HepG2 (cell line): ENCODE results near the gene NEAT1. TPM values are rescaled to one million over a fixed set of nuclear protein-coding genes. Genes with fewer than 3 reads are reported as not detected.

ENCODE experiments used
- ARID3A ChIP-seq: IDR thresholded peaks from 2 replicates; pipeline ENCODE4 v1.6.1; 2012; ENCODE audit warnings: low read depth, low read length, improper control_type of control experiment
- ARNT ChIP-seq: fragments of 450-650 bp; IDR thresholded peaks from 2 replicates; pipeline ENCODE4 v1.6.1; 2017
- BRD4 ChIP-seq: sonication (generic); formaldehyde crosslinking; IDR thresholded peaks from 2 replicates; pipeline ENCODE4 v1.4.0; 2020; ENCODE audit warnings: missing genetic modification reagents
- EHMT2 ChIP-seq: fragments of 200-600 bp; sonication (generic); IDR thresholded peaks from 2 replicates; pipeline ENCODE4 v1.7.0; 2017; ENCODE audit warnings: antibody characterized with exemption, low read depth, low read length, borderline replicate concordance
- GATAD2A ChIP-seq: IDR thresholded peaks from 2 replicates; pipeline ENCODE4 v1.6.1; 2016
- HNF4G ChIP-seq, 2 experiments: sonication (generic) in 1 of 2; formaldehyde crosslinking in 1 of 2; IDR thresholded peaks; 2 replicates each; pipeline versions ENCODE4 v1.4.0 to v1.6.1; 2011 to 2020; ENCODE audit warnings: borderline replicate concordance in 2 of 2, low read depth in 2 of 2, mild to moderate bottlenecking in 2 of 2, low read length in 1 of 2, missing genetic modification reagents in 1 of 2, moderate library complexity in 1 of 2
- KDM2A ChIP-seq: sonication (generic); formaldehyde crosslinking; IDR thresholded peaks from 2 replicates; pipeline ENCODE4 v1.4.0; 2020; ENCODE audit warnings: low read depth, missing genetic modification reagents, borderline replicate concordance
- KMT2B ChIP-seq: IDR thresholded peaks from 2 replicates; pipeline ENCODE4 v1.6.1; 2016; ENCODE audit warnings: missing genetic modification reagents, missing compliant biosample characterization
- MZF1 ChIP-seq: sonication (generic); formaldehyde crosslinking; IDR thresholded peaks from 2 replicates; pipeline ENCODE4 v1.8.1; 2023; ENCODE audit warnings: mild to moderate bottlenecking, missing genetic modification reagents, borderline replicate concordance
- NR1H2 ChIP-seq: sonication (generic); formaldehyde crosslinking; IDR thresholded peaks from 2 replicates; pipeline ENCODE4 v1.8.1; 2022; ENCODE audit warnings: low read depth, missing genetic modification reagents, borderline replicate concordance
- PHB2 ChIP-seq: fragments of 450-650 bp; IDR thresholded peaks from 2 replicates; pipeline ENCODE4 v1.6.1; 2018; ENCODE audit not compliant: partially characterized antibody
- RAD21 ChIP-seq: fragments of 450-650 bp; formaldehyde crosslinking; IDR thresholded peaks from 2 replicates; pipeline ENCODE4 v1.5.0; 2020; ENCODE audit warnings: mild to moderate bottlenecking
- RFX3 ChIP-seq: IDR thresholded peaks from 2 replicates; pipeline ENCODE4 v1.6.1; 2016; ENCODE audit warnings: missing biosample characterization, missing genetic modification reagents
- SALL1 ChIP-seq: sonication (generic); formaldehyde crosslinking; IDR thresholded peaks from 2 replicates; pipeline ENCODE4 v1.8.0; 2022; ENCODE audit warnings: mild to moderate bottlenecking, missing genetic modification reagents
- SAP130 ChIP-seq: IDR thresholded peaks from 2 replicates; pipeline ENCODE4 v1.6.1; 2016; ENCODE audit warnings: low read depth
- SIX1 ChIP-seq: sonication (generic); formaldehyde crosslinking; IDR thresholded peaks from 2 replicates; pipeline ENCODE4 v1.4.0; 2020; ENCODE audit warnings: missing genetic modification reagents, borderline replicate concordance
- SMARCE1 ChIP-seq: fragments of 450-650 bp; IDR thresholded peaks from 2 replicates; pipeline ENCODE4 v1.6.1; 2017; ENCODE audit warnings: borderline replicate concordance
- TFDP1 ChIP-seq: IDR thresholded peaks from 2 replicates; pipeline ENCODE4 v1.6.1; 2016; ENCODE audit warnings: missing compliant biosample characterization, missing genetic modification reagents, borderline replicate concordance
- TGIF2 ChIP-seq: IDR thresholded peaks from 2 replicates; pipeline ENCODE4 v1.6.1; 2016; ENCODE audit warnings: control low read depth, missing compliant biosample characterization
- TOPORS ChIP-seq: sonication (generic); formaldehyde crosslinking; IDR thresholded peaks from 2 replicates; pipeline ENCODE4 v1.8.0; 2023; ENCODE audit warnings: mild to moderate bottlenecking, missing genetic modification reagents
- ZBTB3 ChIP-seq: sonication (generic); formaldehyde crosslinking; IDR thresholded peaks from 2 replicates; pipeline ENCODE4 v1.4.0; 2020; ENCODE audit warnings: low read depth, mild to moderate bottlenecking, moderate library complexity, missing genetic modification reagents, borderline replicate concordance
- ZMYM2 ChIP-seq: sonication (generic); formaldehyde crosslinking; IDR thresholded peaks from 2 replicates; pipeline ENCODE4 v1.8.0; 2022; ENCODE audit warnings: mild to moderate bottlenecking, missing genetic modification reagents
- ZNF225 ChIP-seq: sonication (generic); formaldehyde crosslinking; IDR thresholded peaks from 2 replicates; pipeline ENCODE4 v1.4.0; 2020; ENCODE audit warnings: mild to moderate bottlenecking, missing genetic modification reagents
- ZNF547 ChIP-seq: sonication (generic); formaldehyde crosslinking; IDR thresholded peaks from 2 replicates; pipeline ENCODE4 v1.5.1; 2020; ENCODE audit warnings: mild to moderate bottlenecking, missing genetic modification reagents
- ZNF615 ChIP-seq: sonication (generic); formaldehyde crosslinking; IDR thresholded peaks from 2 replicates; pipeline ENCODE4 v1.5.0; 2020; ENCODE audit warnings: mild to moderate bottlenecking, missing genetic modification reagents, borderline replicate concordance
- ZNF781 ChIP-seq: sonication (generic); formaldehyde crosslinking; IDR thresholded peaks from 2 replicates; pipeline ENCODE4 v1.5.1; 2020; ENCODE audit warnings: borderline replicate concordance, mild to moderate bottlenecking, missing genetic modification reagents; ENCODE audit errors: not compliant biosample characterization
- polyA plus RNA-seq, 8 experiments: library from polyadenylated mRNA; depleted of rRNA in 3 of 8; stranded (reverse) in 7 of 8; unstranded in 1 of 8; fragments of >200 nt; fragmentation: Illumina TruSeq in 4 of 8; extraction: Trizol in 4 of 8; gene quantifications; 2 replicates each; pipeline versions ENCODE4 v1.2.1 to v1.2.3, GENCODE V29; 2011 to 2016; ENCODE audit warnings: low read depth in 4 of 8, missing spikeins in 1 of 8, mixed read lengths in 1 of 8; ENCODE audit not compliant: insufficient read depth in 1 of 8
- total RNA-seq, 5 experiments: library from RNA; depleted of rRNA; stranded (reverse); fragments of >200 nt; fragmentation: Illumina TruSeq; extraction: Trizol; gene quantifications; 2 replicates each; pipeline ENCODE4 v1.2.3, GENCODE V29; 2016; ENCODE audit warnings: low read depth in 1 of 5
- TF ChIP-seq, protein P1 (sequence below): sonication (generic); formaldehyde crosslinking; IDR thresholded peaks from 2 replicates; pipeline ENCODE4 v1.9.0; 2022; ENCODE audit warnings: missing genetic modification reagents, mild to moderate bottlenecking, borderline replicate concordance
- TF ChIP-seq, protein P2 (sequence below): sonication (generic); formaldehyde crosslinking; IDR thresholded peaks from 2 replicates; pipeline ENCODE4 v1.5.1; 2020; ENCODE audit warnings: missing genetic modification reagents, mild to moderate bottlenecking, borderline replicate concordance

Gene NEAT1
- total and polyA plus RNA-seq, 2 of the 13 experiments (the other 11 are each of a cell fraction or from before 2014, with no cell fraction given) = 20.5 to 41.2 TPM

DNA sequence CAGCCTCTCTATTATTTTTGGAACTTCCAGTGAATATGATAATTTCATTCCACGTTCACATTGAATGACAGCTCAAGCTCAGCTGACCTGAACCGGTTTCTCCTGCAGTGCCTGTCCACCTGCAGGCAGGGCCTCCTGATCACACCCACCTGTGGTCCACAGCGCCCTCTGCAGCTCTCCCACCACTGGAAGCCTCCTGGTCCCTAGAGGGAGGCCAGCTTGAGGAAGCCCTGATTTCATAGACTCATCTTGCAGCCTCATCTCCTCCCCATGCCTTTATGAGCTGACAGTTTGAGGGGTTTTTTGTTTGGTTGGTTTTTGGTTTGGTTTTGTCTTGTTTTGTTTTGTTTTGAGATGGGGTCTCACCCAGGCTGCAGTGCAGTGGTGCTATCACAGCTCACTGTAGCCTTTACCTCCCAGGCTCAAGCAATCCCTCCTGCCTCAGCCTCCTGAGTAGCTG is 46.3 kb downstream of the NEAT1 start (continued):
- no peak for TF ChIP-seq ZMYM2 (CRISPR knock-in tag)
- peak; percentile 54; the same call in 1 of the 2 replicates for TF ChIP-seq KDM2A (CRISPR knock-in tag)
- TF ChIP-seq ZNF547 (CRISPR knock-in tag) = no peak
- TF ChIP-seq TGIF2 (CRISPR knock-in tag) = peak; percentile 90
- TF ChIP-seq, protein P1, sequence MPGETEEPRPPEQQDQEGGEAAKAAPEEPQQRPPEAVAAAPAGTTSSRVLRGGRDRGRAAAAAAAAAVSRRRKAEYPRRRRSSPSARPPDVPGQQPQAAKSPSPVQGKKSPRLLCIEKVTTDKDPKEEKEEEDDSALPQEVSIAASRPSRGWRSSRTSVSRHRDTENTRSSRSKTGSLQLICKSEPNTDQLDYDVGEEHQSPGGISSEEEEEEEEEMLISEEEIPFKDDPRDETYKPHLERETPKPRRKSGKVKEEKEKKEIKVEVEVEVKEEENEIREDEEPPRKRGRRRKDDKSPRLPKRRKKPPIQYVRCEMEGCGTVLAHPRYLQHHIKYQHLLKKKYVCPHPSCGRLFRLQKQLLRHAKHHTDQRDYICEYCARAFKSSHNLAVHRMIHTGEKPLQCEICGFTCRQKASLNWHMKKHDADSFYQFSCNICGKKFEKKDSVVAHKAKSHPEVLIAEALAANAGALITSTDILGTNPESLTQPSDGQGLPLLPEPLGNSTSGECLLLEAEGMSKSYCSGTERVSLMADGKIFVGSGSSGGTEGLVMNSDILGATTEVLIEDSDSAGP (CRISPR knock-in tag) = 0 out of 2 replicates have a peak, but pooled peaks have one; percentile 38
- no peak for TF ChIP-seq MZF1
- no peak for TF ChIP-seq SMARCE1
- TF ChIP-seq TFDP1 = no peak
- no peak for TF ChIP-seq RFX3 (CRISPR knock-in tag)
- TF ChIP-seq ZNF615 (CRISPR knock-in tag) = no peak
- no peak for TF ChIP-seq NR1H2 (CRISPR knock-in tag)
- TF ChIP-seq ZBTB3 (CRISPR knock-in tag) = no peak
- peak; percentile 55 for TF ChIP-seq GATAD2A (CRISPR knock-in tag)
- no peak for TF ChIP-seq TOPORS (CRISPR knock-in tag)
- TF ChIP-seq SALL1 (CRISPR knock-in tag) = peak; percentile 64
- TF ChIP-seq ZNF225 (CRISPR knock-in tag) = no peak
- no peak for TF ChIP-seq PHB2
- TF ChIP-seq SIX1 (CRISPR knock-in tag) = 0 out of 2 replicates have a peak, but pooled peaks have one; percentile 29
- TF ChIP-seq BRD4 (CRISPR knock-in tag) = no peak
- TF ChIP-seq KMT2B (CRISPR knock-in tag) = no peak
- TF ChIP-seq ARID3A = 0 out of 2 replicates have a peak, but pooled peaks have one; percentile 20
- TF ChIP-seq SAP130 (CRISPR knock-in tag) = peak; percentile 84
- TF ChIP-seq, protein P2, sequence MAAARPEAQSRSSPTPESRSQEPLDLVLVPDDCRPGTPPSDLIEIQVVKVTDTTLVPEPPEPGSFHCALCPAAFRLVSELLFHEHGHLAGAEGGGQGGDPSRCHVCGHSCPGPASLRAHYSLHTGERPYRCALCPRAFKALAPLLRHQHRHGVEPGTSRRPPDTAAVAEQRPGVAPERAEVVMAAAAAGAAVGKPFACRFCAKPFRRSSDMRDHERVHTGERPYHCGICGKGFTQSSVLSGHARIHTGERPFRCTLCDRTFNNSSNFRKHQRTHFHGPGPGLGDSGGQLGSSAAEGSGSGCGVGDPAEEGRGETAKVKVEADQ (CRISPR knock-in tag) = no peak
- no peak for TF ChIP-seq EHMT2
- no peak for TF ChIP-seq ARNT
- TF ChIP-seq ZNF781 (CRISPR knock-in tag) = no peak
- no peak for TF ChIP-seq HNF4G (IDR thresholded peaks at IDR 0.05; ENCODE audit: borderline replicate concordance, low read depth, low read length)
- no peak for TF ChIP-seq HNF4G (CRISPR knock-in tag; IDR thresholded peaks at IDR 0.05; ENCODE audit: borderline replicate concordance, low read depth)
- peak; percentile 82 for TF ChIP-seq RAD21 (CRISPR knock-in tag)
